ENCODE data around the gene RNF2.

DNA sequence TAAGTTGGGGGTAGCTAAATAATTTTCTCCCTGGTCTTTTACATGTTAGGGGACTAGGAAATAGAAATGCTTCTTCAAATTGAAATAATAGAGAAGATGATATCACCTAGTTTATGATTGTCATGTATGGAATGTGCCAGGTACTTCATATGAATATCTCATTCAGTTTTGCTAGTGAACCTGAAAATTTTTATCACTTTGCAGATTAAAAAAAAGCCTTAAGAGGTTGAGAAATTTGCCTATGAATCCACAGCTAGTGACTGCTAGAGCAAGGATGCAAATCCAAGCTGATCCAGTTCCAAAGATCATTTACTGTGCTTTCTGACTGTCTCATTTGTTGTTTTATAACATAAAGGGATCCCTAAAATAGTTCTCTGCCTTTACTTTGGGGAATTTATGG, 24.7 kb downstream of the RNF2 start:
- TF ChIP-seq, protein P1, sequence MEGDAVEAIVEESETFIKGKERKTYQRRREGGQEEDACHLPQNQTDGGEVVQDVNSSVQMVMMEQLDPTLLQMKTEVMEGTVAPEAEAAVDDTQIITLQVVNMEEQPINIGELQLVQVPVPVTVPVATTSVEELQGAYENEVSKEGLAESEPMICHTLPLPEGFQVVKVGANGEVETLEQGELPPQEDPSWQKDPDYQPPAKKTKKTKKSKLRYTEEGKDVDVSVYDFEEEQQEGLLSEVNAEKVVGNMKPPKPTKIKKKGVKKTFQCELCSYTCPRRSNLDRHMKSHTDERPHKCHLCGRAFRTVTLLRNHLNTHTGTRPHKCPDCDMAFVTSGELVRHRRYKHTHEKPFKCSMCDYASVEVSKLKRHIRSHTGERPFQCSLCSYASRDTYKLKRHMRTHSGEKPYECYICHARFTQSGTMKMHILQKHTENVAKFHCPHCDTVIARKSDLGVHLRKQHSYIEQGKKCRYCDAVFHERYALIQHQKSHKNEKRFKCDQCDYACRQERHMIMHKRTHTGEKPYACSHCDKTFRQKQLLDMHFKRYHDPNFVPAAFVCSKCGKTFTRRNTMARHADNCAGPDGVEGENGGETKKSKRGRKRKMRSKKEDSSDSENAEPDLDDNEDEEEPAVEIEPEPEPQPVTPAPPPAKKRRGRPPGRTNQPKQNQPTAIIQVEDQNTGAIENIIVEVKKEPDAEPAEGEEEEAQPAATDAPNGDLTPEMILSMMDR (IDR thresholded peaks at IDR 0.05): no peak
- TF ChIP-seq POLR2A (IDR thresholded peaks at IDR 0.05): no peak
